H1 (cell line): Measurements from ENCODE around the gene LYPD6B. TPM values are rescaled to one million over a fixed set of nuclear protein-coding genes. Genes with fewer than 3 reads are reported as not detected.

Experiments
- CTCF ChIA-PET: fragments of 300-600 bp; sonication (Branson Sonifier 250); formaldehyde crosslinking; loops from one replicate; lab custom pipeline; 2021; ENCODE audit not compliant: partially characterized antibody; lab: Charles Lee
- POLR2A ChIA-PET: fragments of 300-600 bp; sonication (Branson Sonifier 250); formaldehyde crosslinking; loops from one replicate; lab custom pipeline; 2021; ENCODE audit warnings: inconsistent platforms; ENCODE audit not compliant: partially characterized antibody; lab: Charles Lee
- DNase-seq, 2 experiments: peaks; one replicate each; pipeline versions ENCODE4 v3.0.0 to v3.0.0-alpha.2; 2010 to 2022; ENCODE audit warnings: low spot score in 2 of 2, low read depth in 1 of 2, mixed read lengths in 1 of 2
- FAIRE-seq: peaks from 2 replicates; lab custom pipeline; 2011; peaks lifted over from hg19 to GRCh38; lab: Jason Lieb, UNC
- H2AFZ ChIP-seq: 2 replicates; pipeline ENCODE4 v1.8.1; 2012; ENCODE audit warnings: low read length, inconsistent platforms
- H2AK5ac ChIP-seq: 2 replicates; pipeline ENCODE4 v1.6.1; 2013; ENCODE audit warnings: low read depth, low read length
- H2BK120ac ChIP-seq: replicated peaks from 2 replicates; pipeline ENCODE3; 2013; ENCODE audit warnings: low read depth, low read length, inconsistent platforms
- H2BK12ac ChIP-seq: 2 replicates; pipeline ENCODE4 v1.6.1; 2013; ENCODE audit warnings: low read depth, low read length
- H2BK15ac ChIP-seq: 2 replicates; pipeline ENCODE4 v1.6.1; 2013; ENCODE audit warnings: low read length
- H2BK20ac ChIP-seq: 2 replicates; pipeline ENCODE4 v1.6.1; 2013; ENCODE audit warnings: low read length
- H2BK5ac ChIP-seq: 2 replicates; pipeline ENCODE4 v1.6.1; 2013; ENCODE audit warnings: low read depth, low read length
- H3K14ac ChIP-seq: 2 replicates; pipeline ENCODE4 v1.6.1; 2013; ENCODE audit warnings: inconsistent platforms; ENCODE audit not compliant: insufficient read length
- H3K18ac ChIP-seq: 2 replicates; pipeline ENCODE4 v1.6.1; 2013; ENCODE audit warnings: low read length; ENCODE audit errors: extremely low read depth
- H3K23ac ChIP-seq: 2 replicates; pipeline ENCODE4 v1.6.1; 2013; ENCODE audit warnings: inconsistent platforms; ENCODE audit not compliant: insufficient read length
- H3K23me2 ChIP-seq: 2 replicates; pipeline ENCODE4 v1.6.1; 2013; ENCODE audit warnings: low read depth, low read length
- H3K27ac ChIP-seq: 2 replicates; pipeline ENCODE4 v1.6.1; 2011; ENCODE audit warnings: low read depth, low read length, inconsistent platforms
- H3K27me3 ChIP-seq, 4 experiments: replicated peaks in 1 of 4; 1 replicate in 1 of 4; 2 replicates in 3 of 4; pipeline versions ENCODE4 v1.6.1 to v1.8.1; 2011 to 2013; ENCODE audit warnings: low read length in 3 of 4, mild to moderate bottlenecking in 3 of 4, inconsistent platforms in 2 of 4, mixed read lengths in 2 of 4, moderate library complexity in 1 of 4; ENCODE audit not compliant: control insufficient read depth in 3 of 4, insufficient read depth in 3 of 4; ENCODE audit errors: extremely low read depth in 1 of 4
- H3K36me3 ChIP-seq, 4 experiments: 2 replicates each; pipeline versions ENCODE4 v1.6.1 to v1.8.1; 2011 to 2013; ENCODE audit warnings: mild to moderate bottlenecking in 4 of 4, low read length in 3 of 4, moderate library complexity in 2 of 4, control low read depth in 1 of 4, inconsistent platforms in 1 of 4; ENCODE audit not compliant: insufficient read depth in 4 of 4, control insufficient read depth in 2 of 4
- H3K4ac ChIP-seq: replicated peaks from 2 replicates; pipeline ENCODE3; 2013; ENCODE audit warnings: low read length, low read depth, mixed read lengths, inconsistent platforms; ENCODE audit not compliant: insufficient read length
- H3K4me1 ChIP-seq, 4 experiments: replicated peaks in 1 of 4; 1 replicate in 1 of 4; 2 replicates in 3 of 4; pipeline versions ENCODE4 v1.6.1 to v1.8.1; 2011 to 2013; ENCODE audit warnings: low read length in 3 of 4, inconsistent platforms in 2 of 4, mixed read lengths in 1 of 4; ENCODE audit not compliant: insufficient read depth in 4 of 4, control insufficient read depth in 3 of 4
- H3K4me2 ChIP-seq, 2 experiments: 2 replicates each; pipeline versions ENCODE4 v1.6.1 to v1.8.1; 2011 to 2013; ENCODE audit warnings: low read depth in 2 of 2, low read length in 2 of 2, control low read depth in 1 of 2, inconsistent platforms in 1 of 2, mild to moderate bottlenecking in 1 of 2; ENCODE audit not compliant: insufficient read depth in 1 of 2
- H3K4me3 ChIP-seq, 4 experiments: fragments of 200-600, 300-600 bp in 1 of 4; sonication (generic), shearing (Covaris generic), sonication (Bioruptor Twin) in 1 of 4; 2 replicates each; pipeline versions ENCODE4 v1.5.1 to v1.8.1; 2011 to 2016; ENCODE audit warnings: low read length in 4 of 4, low read depth in 3 of 4, control low read depth in 2 of 4, inconsistent platforms in 2 of 4, mild to moderate bottlenecking in 2 of 4, mixed read lengths in 1 of 4, moderate library complexity in 1 of 4; ENCODE audit not compliant: insufficient read depth in 2 of 4; ENCODE audit errors: extremely low read depth in 1 of 4
- H3K56ac ChIP-seq: replicated peaks from 2 replicates; pipeline ENCODE3; 2013; ENCODE audit warnings: low read depth, mild to moderate bottlenecking, mixed read lengths, low read length, inconsistent platforms; ENCODE audit not compliant: insufficient read length
- H3K79me1 ChIP-seq: 2 replicates; pipeline ENCODE4 v1.6.1; 2013; ENCODE audit warnings: low read depth, low read length, control low read depth
- H3K79me2 ChIP-seq, 2 experiments: 2 replicates each; pipeline versions ENCODE4 v1.6.1 to v1.8.1; 2012 to 2013; ENCODE audit warnings: low read length in 2 of 2, mild to moderate bottlenecking in 2 of 2, inconsistent platforms in 1 of 2; ENCODE audit not compliant: insufficient read depth in 2 of 2, control insufficient read depth in 1 of 2
- H3K9ac ChIP-seq, 4 experiments: replicated peaks in 1 of 4; 1 replicate in 1 of 4; 2 replicates in 3 of 4; pipeline versions ENCODE4 v1.6.1 to v1.8.1; 2011 to 2013; ENCODE audit warnings: low read depth in 3 of 4, low read length in 3 of 4, control low read depth in 2 of 4, mild to moderate bottlenecking in 2 of 4, moderate library complexity in 2 of 4, inconsistent platforms in 1 of 4; ENCODE audit errors: extremely low read depth in 1 of 4
- H3K9me3 ChIP-seq, 2 experiments: 2 replicates each; pipeline versions ENCODE4 v1.6.1 to v1.8.1; 2012 to 2013; ENCODE audit warnings: mild to moderate bottlenecking in 2 of 2, moderate library complexity in 2 of 2, control low read depth in 1 of 2, inconsistent platforms in 1 of 2, low read depth in 1 of 2, low read length in 1 of 2, mixed read lengths in 1 of 2; ENCODE audit not compliant: insufficient read depth in 2 of 2
- H4K20me1 ChIP-seq, 2 experiments: replicated peaks in 1 of 2; 2 replicates each; pipeline versions ENCODE3 to v1.8.1; 2011 to 2013; ENCODE audit warnings: inconsistent platforms in 2 of 2, low read length in 2 of 2, mild to moderate bottlenecking in 1 of 2; ENCODE audit not compliant: insufficient read depth in 2 of 2, control insufficient read depth in 1 of 2
- H4K5ac ChIP-seq: 2 replicates; pipeline ENCODE4 v1.6.1; 2013; ENCODE audit warnings: low read length, low read depth, mixed read lengths, inconsistent platforms; ENCODE audit not compliant: insufficient read length
- H4K8ac ChIP-seq: 2 replicates; pipeline ENCODE4 v1.8.0; 2013; ENCODE audit warnings: mild to moderate bottlenecking, moderate library complexity, low read length, inconsistent platforms; ENCODE audit not compliant: insufficient read depth; ENCODE audit errors: extremely low read depth
- H4K91ac ChIP-seq: replicated peaks from 2 replicates; pipeline ENCODE3; 2013; ENCODE audit warnings: low read length, mixed read lengths, inconsistent platforms; ENCODE audit not compliant: insufficient read length
- YY1 ChIP-seq: IDR thresholded peaks from 2 replicates; pipeline ENCODE4 v1.6.1; 2011; ENCODE audit warnings: low read depth, mild to moderate bottlenecking, low read length
- whole genome bisulfite sequencing, 2 experiments: shearing (Covaris generic) in 1 of 2; methylation state at CpG; one replicate each; pipeline versions ENCODE4 v1.1.6 to v1.1.7; 2013 to 2015; ENCODE audit warnings: low lambda C conversion rate in 2 of 2, mixed read lengths in 2 of 2, inconsistent platforms in 1 of 2, low coverage in 1 of 2, missing lambda C conversion rate in 1 of 2; ENCODE audit not compliant: insufficient replicate concordance in 2 of 2, insufficient coverage in 1 of 2, insufficient read length in 1 of 2; ENCODE audit errors: extremely low coverage in 1 of 2, missing lambda C conversion rate in 1 of 2; 5-methylcytosine and 5-hydroxymethylcytosine counted together
- polyA plus RNA-seq, 7 experiments: library from polyadenylated mRNA; depleted of rRNA in 3 of 7; stranded (reverse) in 5 of 7; unstranded in 2 of 7; fragments of >200 nt in 5 of 7; fragments of 200-250 nt in 2 of 7; gene quantifications; 1 replicate in 5 of 7; 2 replicates in 1 of 7; 4 replicates in 1 of 7; pipeline versions ENCODE4 v1.2.1 to v1.2.3, GENCODE V29; 2011 to 2013; ENCODE audit warnings: missing spikeins in 2 of 7, mixed read lengths in 2 of 7
- total RNA-seq: library from RNA; stranded (reverse); fragmentation: NEBNext Ultra II Directional; extraction: Animal tissue kit (Norgen Biotek cat#: 25700); gene quantifications from 2 replicates; pipeline ENCODE4 v1.2.1, GENCODE V29; 2021

The LYPD6B gene
- total and polyA plus RNA-seq, 2 of the 8 experiments (the other 6 are each of a cell fraction or from before 2014, with no cell fraction given) = 2.2 to 3.5 TPM

- Histone ChIP-seq H3K27me3 (no peaks in the 10 kb centered on the region), H3K36me3 (peaks cover 2 to 6% (median 3%) of the 10 kb centered on the region in 4 experiments; a peak in 2 of 8 replicates), H2BK5ac (no peak overlapping the region), H2BK20ac (no peak overlapping the region), H3K23me2 (no peaks in the 10 kb centered on the region), H3K79me2 (no peaks in the 10 kb centered on the region), H4K20me1 (no peaks in the 10 kb centered on the region), H2BK12ac (no peak overlapping the region), H2BK120ac (no peak overlapping the region), H3K4me1 (peaks cover 4 to 9% (median 6%) of the 10 kb centered on the region in 4 experiments; a peak in 5 of 7 replicates), H4K5ac (no peak overlapping the region), H3K4me3 (no peak overlapping the region), H2AK5ac (no peak overlapping the region), H3K56ac (no peak overlapping the region), H3K14ac (no peak overlapping the region), H4K8ac (no peak overlapping the region), H2BK15ac (no peak overlapping the region), H3K4me2 (no peak overlapping the region), H4K91ac (no peak overlapping the region), H3K23ac (no peak overlapping the region), H3K4ac (no peak overlapping the region), H3K9me3 (no peaks in the 10 kb centered on the region), H3K18ac (no peak overlapping the region), H3K27ac (no peak overlapping the region), H3K9ac (no peak overlapping the region), H3K79me1 (no peaks in the 10 kb centered on the region), H2AFZ (no peak overlapping the region)
- WGBS, 2 experiments = 87% methylated on average over 6 of the region's 6 CpGs; no CpG with 5 or more reads in 1 of the 2 experiments
- no peak for TF ChIP-seq YY1
- POLR2A ChIA-PET = no interaction called here
- FAIRE-seq (no peak), DNase-seq (peak in 1 of 2 experiments; percentile 13)
- CTCF ChIA-PET = interaction anchor here (0.9 to 22.0 kb wide), 2 partner anchors 9 to 563 kb away, joined by 3 to 277 read pairs; no protein-coding TSS in a partner anchor
Measured at GRCh38 chr2:149023091-149023490, 15.4 kb upstream of the LYPD6B start.
